GM21423 (cell line): Measurements from ENCODE around the gene SMARCC1.

Experiments
- ATAC-seq: cut with Tn5 transposase; IDR thresholded peaks from one replicate; pipeline ENCODE4 v1.9.1; 2021; ENCODE audit warnings: mild to moderate bottlenecking, moderate library complexity; ENCODE audit not compliant: unreplicated experiment

The SMARCC1 gene

DNA sequence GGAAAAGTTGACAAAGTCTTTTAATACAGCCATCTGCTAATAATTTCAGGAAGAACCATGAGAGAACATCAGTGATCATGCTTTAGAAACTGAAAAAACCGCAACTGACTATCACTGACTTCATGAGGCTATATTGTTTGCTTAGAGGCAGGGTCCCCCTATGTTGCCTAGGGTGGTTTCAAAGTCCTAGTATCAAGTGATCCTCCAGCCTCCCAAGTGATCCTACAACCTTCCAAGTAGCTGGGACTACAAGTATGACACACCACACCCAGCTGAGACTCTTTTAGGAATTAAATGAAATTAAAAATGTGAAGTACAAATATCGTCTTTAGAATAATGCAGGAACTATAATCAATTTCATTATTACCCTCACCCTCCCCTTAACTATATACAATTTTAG lies 144.8 kb downstream of the SMARCC1 start:
- no peak for ATAC-seq

DNA sequence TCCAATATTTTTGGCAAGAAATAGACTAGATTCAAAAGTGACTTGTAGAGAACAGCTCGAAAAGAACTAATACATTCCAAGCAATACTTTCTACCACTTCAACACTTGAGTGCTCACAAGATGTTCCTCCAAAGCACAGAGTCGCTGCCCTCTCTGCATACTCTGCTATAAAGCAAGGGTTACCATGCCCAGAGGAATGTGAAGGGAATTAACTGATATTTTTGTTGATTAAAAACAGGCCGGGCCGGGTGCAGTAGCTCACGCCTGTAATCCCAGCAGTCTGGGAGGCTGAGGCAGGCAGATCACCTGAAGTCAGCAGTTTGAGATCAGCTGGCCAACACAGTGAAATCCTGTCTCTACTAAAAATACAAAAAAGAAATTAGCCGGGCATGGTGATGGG lies 145.5 kb downstream of the SMARCC1 start:
- ATAC-seq, result no peak

DNA sequence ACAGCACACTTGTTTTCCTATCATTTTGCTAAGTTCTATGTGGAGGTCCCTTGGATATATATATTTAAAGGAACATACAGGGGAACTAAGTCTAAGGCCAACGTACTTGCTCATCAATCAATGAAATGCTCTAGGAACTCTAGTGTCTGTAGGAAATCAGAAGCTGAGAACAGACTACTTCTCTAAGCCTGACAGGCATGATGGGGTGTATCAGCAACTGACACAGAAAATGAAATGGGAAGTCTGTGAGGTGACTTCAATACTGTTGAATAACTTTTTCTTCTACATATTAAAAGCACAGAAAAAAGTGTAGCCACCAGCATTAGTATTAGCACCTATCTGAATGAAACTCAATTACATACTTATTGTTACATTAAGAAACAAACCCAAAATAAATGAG lies 146.2 kb downstream of the SMARCC1 start:
- ATAC-seq, result no peak

DNA sequence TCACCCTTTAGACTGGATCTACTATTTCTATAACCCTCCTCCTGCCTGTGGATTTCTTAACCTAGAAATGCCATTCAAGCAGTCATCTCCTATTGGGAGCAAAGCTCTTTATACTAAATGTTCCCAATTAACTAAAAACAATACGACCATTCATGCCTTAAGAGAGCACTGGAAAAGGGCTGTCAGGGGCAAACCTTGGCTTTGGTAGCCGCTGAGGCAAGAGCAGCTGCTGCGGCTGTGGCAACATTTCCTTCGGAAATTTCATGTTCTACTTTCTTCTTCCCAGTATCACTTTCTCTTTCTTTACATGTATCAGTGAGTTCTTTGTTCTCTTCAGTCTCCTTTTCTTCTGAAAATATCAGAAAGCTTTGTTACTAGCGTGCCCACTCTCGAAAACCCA lies 146.7 kb downstream of the SMARCC1 start:
- ATAC-seq, result no peak

DNA sequence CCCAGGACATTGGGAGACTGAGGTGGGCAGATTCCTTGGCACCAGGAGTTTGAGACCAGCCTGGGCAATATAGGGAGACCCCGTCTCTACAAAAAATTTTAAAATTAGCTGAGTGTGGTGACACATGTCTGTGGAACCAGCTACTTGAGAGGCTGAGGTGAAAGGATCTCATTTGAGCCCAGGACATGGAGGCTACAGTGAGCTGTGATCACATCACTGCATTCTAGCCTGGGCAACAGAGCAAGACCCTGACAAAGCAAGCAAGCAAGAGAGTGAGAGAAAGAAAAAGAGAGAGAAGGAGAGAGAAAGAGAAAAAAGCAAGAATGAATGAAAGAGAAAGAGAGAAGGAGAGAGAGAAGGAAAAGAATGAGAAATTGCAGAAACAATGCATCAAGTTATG lies 150.9 kb downstream of the SMARCC1 start:
- ATAC-seq, result no peak

DNA sequence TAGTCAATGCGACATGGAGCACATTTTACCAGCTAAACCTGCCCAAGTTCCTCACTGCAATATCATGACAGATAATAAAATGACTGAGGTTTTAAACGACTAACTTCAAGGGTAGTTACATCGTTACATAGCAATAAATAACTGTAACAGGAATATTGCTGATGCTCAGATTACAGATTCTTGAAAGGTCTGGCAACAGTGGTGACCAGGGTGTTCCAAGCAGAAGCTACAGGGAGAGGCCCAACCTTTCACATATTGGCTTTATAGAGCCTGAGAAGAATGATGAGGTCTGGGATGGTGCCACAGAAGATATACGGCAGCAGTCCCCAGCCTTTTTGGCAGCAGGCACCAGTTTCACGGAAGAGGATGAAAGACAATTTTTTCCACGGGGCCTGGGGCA lies 151.9 kb downstream of the SMARCC1 start:
- ATAC-seq, result no peak

DNA sequence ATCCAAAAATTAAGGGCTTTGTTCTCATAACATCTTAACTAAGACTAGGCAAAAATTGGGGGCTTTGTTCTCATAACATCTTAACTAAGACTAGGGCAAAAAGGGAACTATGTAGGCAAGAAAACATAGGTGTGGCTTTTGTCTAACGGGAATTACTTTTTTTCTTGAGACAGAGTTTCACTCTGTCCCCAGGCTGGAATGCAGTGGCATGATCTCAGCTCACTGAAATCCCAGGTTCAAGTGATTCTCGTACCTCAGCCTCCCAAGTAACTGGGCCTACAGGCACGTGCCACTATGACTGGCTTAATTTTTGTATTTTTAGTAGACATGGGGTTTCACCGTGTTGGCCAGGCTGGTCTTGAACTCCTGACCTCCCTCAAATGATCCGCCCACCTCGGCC lies 153.3 kb downstream of the SMARCC1 start:
- no peak for ATAC-seq

DNA sequence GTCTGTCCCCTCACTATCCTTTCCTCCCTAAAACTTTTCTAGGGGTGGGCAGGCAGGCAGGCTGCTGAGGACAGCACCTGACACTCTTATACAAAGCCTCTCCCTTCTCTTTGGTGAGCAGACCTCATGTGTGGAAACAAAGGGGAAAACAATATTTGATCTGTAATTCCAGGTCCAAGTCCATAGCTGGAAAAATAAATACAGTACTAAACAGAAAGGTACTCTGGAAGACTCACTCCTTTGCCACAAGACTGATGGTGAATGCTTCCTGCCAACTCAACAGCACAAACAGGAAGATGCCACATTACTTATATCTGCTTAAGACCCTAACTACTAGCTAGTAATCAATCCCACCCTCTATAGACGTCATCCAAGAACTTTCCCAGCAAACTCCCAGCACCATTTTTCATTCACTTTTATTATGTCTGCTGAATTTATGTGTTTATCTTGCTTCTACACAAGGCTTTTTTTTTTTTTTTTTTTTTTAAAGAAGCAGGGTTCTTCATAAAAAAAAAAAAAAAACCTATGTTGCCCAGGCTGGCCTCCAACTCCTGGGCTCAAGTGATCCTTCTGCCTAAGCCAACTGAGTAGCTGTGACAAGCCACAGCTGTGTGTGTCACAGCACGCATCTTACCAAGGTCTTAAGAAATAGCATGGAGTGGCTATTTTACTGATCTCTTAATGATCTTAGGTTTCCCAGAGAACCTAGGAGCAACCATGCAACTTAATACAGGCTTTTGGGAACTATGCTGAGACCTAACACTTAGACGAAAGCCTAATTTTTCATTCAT lies 158.8 kb downstream of the SMARCC1 start:
- no peak for ATAC-seq

DNA sequence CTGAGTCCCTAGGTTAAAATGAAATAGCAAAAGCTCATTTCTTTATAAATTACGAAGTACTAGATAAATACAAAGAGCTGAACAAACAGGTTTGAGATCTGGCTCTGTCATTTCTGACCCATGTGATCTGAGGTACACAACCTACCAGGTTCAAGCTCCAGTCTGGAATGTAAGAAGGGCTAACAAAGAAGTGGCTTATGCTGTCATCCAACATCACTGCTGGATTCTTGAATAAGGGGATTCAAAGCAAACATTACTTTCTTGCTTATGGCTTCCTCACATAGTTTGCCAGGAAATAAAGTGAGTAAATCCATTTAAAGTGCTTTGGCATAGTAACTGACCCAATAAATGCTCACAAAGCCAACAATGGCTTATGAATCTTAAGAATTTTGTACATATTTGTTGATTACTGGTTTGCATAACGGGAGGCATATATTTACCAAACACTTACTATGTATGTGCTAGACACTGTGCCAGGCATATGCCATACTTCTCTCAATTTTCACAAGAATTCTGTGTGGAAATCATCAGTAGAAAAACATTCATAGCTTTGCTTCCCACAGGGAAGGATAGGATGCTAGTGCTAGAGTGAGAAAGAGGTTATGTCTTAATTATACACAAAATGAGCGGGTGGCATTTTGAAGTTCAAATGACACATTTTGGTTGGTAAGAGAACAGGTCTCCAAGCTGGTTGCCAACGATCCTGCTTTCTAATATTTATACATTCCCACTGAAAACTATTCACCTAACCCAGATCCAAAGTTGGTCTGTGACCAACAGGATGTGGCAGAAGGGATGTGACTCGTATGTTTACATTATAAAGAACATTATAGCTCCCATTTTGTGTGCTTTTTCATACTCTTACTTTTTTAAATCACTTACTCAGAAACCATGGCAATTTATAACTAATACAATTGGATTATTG lies 164.3 kb downstream of the SMARCC1 start:
- no peak for ATAC-seq

DNA sequence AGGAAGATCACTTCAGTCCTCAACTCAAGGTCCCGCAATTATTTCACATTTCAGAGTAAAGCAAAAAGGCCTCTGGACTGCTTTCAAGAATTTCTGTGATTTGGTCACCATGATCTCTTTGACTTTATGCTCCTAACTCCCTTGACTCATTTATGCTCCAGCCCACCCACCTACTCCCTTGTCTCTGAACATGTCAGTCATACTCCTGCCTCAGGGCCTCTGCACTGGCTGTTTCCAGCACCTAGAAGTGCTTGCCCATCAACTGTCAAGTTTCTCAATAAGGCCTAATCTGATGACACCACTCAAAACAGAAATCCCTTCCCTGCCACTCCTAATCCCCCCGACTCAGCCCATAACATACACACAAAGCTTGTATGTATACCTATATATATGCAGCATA lies 166.9 kb downstream of the SMARCC1 start:
- ATAC-seq, result no peak

DNA sequence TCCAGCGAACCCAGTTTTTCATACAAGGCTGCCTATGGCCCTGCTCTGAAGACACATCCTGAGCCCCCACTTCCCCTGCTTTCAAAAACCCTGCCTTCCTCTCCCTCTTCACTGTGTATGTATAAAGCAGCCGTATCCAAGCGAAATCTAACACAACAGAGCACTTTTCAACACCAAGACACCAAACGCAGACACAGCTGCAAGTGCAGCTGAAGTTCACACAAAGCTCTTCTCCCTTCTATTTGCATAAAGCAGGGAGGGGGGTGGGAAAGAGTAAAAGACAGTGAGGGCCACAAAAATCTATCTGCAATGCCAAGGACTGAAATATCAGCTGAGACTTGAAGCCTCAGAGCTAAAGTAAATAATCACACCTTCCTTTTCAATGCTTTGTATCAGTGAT lies 168.0 kb downstream of the SMARCC1 start:
- no peak for ATAC-seq

DNA sequence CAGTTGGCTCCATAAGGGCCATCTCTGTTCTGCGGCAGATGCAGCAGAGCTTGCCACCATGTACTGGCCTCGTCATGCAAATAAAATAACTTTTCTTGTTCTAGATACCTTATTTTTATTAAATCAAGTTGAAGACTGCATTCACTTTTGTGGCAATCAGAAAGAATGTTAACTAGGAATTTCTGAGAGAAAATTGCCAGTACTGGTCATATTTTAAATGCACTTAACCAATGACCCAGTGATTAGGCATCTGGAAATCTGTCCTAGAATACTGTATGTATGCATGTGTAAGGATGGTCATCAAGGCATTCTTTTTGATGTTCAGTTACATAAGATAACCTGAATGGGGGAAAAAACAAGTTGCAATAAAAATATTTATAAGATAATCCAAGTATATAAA lies 168.8 kb downstream of the SMARCC1 start:
- ATAC-seq, result no peak

DNA sequence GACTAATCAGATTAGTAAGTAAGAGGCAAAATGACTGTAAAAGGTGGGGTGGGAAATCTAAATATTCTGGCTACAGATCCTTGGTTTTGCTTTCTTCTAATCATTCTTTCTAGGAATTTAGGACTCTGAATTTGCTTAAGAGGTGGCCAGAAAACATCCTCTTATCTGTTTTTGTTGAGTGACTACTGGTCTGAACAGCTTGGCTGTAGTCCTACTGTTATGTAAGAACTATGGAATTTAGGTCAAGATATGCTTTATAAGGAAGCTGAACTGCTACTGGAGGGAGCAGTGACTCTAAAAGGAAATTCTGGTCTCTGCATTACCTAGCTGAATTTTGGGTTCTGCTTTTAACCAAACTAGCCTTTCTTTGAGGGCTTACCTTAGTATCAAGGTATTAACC lies 169.5 kb downstream of the SMARCC1 start:
- ATAC-seq, result no peak

DNA sequence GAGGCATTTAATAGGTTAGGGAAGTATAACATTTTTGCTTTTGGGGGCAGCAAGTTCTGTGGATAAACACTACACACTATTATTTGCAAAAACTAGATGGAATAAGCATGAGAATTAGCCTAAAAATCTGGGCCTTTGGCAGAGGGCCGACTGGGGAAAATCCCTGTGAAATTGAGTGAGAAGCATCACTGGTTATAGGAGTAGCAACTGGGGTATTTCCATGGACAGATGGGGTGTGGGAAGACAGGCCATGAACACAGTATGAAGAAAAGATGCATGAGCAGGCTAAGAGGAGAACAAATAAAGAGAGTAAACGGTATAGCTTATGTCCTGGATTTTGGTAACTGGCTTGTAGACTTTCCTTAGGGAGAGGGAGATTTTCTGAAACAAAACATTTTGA lies 170.1 kb downstream of the SMARCC1 start:
- ATAC-seq, result no peak

DNA sequence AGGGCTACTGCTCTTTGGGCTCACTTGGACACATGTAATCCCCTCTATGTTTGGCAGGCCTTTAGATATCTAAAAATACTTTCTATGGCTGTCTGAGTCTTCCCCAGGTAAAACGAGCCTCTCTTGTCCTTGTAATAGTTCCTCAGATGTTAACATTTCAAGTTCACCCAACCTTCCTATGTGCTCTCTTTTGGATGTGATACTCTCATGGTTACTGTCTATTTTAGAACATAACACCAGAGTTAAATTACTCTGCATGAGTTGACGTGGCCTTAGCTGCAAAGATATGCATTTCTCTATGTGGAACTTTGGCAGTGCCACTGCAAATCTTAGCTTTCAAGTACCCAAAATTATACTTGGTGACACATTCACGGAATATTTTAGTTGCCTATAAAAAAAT lies 171.1 kb downstream of the SMARCC1 start:
- ATAC-seq, result no peak

DNA sequence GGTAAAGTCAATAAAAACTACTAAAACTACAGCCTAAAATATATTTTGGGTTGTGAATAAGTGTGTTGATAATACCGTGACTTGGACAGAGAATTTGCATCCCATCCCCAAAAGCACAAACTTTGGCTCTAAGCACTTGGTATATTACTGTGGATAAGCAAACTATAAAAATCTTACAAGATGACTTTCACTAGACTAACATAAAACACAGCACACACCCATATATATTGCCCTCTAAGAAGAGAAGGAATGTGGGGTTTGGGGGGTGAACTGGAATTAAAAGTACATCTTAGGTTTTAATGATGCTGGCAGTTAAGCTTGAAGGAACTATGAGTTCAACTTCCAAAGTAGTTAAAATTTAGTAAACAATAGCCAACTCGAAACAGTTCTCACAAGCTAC lies 174.4 kb downstream of the SMARCC1 start:
- ATAC-seq, result no peak

DNA sequence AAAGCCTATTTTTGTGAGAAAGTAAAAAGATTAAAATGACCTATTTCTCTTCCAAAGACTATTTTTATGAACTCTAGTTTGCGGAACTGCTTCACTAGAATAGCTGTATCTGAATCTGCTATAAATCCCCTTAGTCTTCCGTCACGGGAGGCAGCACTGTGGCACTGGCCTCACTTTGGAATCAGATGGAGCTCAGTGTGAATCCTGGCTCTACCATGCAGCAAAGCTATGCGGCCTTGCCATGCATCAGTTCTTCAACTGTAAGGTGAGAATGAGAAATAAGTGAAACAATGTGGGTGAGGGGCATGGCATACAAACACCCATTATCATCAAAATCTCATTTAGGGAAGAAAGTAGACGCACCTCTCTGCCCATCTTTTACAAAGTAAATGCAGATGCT lies 175.5 kb downstream of the SMARCC1 start:
- no peak for ATAC-seq

DNA sequence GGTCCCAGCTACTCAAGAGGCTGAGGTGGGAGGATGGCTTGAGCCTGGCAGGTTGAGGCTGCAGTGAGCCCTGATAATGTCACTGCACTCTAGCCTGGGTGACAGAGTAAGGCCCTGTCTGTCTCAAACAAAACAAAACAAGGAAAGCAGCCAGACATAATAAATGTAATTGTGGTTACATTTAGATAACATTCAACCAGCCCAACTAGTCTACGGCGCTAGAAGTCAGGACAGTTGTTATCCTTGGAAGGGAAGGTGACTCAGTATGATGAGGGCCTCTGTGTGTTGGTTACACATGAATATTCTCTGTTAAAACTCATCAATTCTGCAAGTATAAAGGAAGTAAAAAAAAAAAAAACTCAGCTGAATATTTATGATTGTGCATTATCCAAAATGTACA lies 176.0 kb downstream of the SMARCC1 start:
- ATAC-seq, result no peak

DNA sequence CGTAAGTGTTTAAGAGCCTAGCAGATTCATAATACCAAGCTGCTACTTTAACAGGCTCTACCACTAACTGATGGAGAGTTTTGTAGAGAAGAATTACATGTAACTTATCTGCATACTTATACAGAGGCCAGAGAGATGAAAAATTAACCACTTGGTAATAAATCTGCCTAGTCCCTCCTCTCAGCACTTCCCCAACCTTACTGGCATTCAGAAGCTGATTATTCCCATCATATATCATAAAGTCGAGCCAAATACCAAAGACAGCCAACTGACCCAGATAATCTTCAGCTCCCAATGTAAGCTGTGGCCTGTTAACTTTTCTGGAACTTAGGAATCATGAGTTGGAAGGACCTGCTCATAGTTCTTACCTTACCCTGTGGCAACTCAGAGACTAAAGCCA lies 177.5 kb downstream of the SMARCC1 start:
- ATAC-seq, result no peak

DNA sequence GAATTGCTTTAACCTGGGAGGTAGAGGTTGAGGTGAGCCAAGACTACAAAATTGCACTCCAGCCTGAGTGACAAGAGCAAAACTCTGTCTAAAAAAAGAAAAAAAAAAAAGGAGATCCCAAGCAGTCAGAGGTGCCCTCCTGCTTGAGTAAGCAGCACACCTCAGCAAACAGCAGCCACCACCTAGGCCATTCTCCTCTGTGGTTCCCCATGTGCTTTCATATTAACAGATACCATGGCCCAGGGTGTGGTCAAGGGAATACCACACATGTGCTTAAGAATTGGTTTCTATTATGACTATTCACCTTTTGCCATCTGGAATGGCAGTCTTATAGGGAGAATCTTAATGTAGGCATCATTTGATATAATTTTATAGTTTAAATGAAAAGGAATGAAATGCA lies 178.4 kb downstream of the SMARCC1 start:
- no peak for ATAC-seq

DNA sequence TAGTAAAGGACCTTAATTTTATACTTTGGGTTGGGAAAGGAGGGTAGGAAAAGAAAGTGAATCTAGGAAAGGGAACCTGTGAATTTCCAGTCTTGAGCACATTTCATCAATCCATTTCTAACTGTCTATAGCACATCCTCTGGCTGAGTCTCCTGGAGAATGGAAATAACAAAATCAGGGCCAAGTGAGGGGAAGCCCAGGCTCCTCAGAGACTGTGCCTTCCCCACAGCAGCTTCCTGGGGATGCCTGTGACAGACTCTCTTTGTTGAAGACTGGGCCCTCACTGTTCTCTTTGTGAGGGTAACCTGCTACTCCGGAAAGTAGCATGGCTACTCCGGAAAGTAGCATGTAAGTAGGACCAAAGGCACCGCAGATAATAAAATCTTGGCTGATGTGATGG lies 180.4 kb downstream of the SMARCC1 start:
- ATAC-seq, result no peak

DNA sequence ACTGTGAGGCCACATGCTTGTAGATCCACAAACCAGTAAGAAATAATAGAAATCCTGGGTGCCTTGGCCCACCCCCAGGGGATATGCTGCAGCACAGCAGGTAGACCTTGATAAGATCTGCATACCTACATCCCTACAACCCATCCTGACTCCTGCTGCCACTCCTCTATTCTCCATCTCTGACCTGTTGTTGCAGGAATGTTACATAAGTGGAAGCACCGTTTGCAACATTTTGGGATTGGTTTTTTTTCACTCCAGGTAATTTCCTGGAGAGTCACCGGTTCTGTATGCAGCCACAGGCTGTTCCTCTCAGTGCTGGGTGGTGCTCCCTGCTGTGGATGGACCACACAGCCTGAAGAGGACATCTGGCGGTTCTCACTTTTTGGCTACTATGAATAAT lies 186.9 kb downstream of the SMARCC1 start:
- ATAC-seq, result no peak
